Keratinocyte (primary cell): Measurements from ENCODE around the gene IP6K2. TPM values are rescaled to one million over a fixed set of nuclear protein-coding genes. Genes with fewer than 3 reads are reported as not detected.

Source experiments
- DNase-seq: peaks from one replicate; pipeline ENCODE4 v3.0.0-alpha.2; 2011; ENCODE audit warnings: low read depth, missing footprints, low spot score
- FAIRE-seq: peaks from 2 replicates; lab custom pipeline; 2011; peaks lifted over from hg19 to GRCh38; lab: Jason Lieb, UNC
- H2AFZ ChIP-seq: 2 replicates; pipeline ENCODE4 v1.6.0; 2012; ENCODE audit warnings: low read length, control low read depth, inconsistent platforms; ENCODE audit not compliant: control insufficient read depth
- H3K27ac ChIP-seq: 2 replicates; pipeline ENCODE4 v1.5.1; 2011; ENCODE audit warnings: low read length; ENCODE audit not compliant: control insufficient read depth, insufficient read depth
- H3K27me3 ChIP-seq: 3 replicates; pipeline ENCODE4 v1.6.0; 2011; ENCODE audit warnings: low read length; ENCODE audit not compliant: control insufficient read depth, insufficient read depth; ENCODE audit errors: extremely low read depth
- H3K36me3 ChIP-seq, 2 experiments: 2 replicates in 1 of 2; 3 replicates in 1 of 2; pipeline ENCODE4 v1.5.1; 2011; ENCODE audit warnings: low read length in 2 of 2, mild to moderate bottlenecking in 1 of 2; ENCODE audit not compliant: control insufficient read depth in 2 of 2, insufficient read depth in 2 of 2; ENCODE audit errors: extremely low read depth in 1 of 2
- H3K4me1 ChIP-seq: 3 replicates; pipeline ENCODE4 v1.5.1; 2011; ENCODE audit warnings: low read length; ENCODE audit not compliant: control insufficient read depth, insufficient read depth; ENCODE audit errors: extremely low read depth
- H3K4me2 ChIP-seq: 3 replicates; pipeline ENCODE4 v1.6.0; 2011; ENCODE audit warnings: low read depth, low read length; ENCODE audit not compliant: control insufficient read depth, insufficient read depth; ENCODE audit errors: extremely low read depth
- H3K4me3 ChIP-seq, 3 experiments: fragments of 200-600 bp in 1 of 3; sonication (generic) in 1 of 3; 2 replicates in 2 of 3; 3 replicates in 1 of 3; pipeline ENCODE4 v1.5.1; 2011 to 2016; ENCODE audit warnings: low read length in 3 of 3, mild to moderate bottlenecking in 3 of 3, control low read depth in 2 of 3, inconsistent platforms in 1 of 3, low read depth in 1 of 3, mixed read lengths in 1 of 3, mixed run types in 1 of 3, moderate library complexity in 1 of 3; ENCODE audit not compliant: control insufficient read depth in 2 of 3, insufficient read depth in 2 of 3; ENCODE audit errors: extremely low read depth in 1 of 3
- H3K79me2 ChIP-seq: 2 replicates; pipeline ENCODE4 v1.6.0; 2012; ENCODE audit warnings: low read length; ENCODE audit not compliant: control insufficient read depth, insufficient read depth
- H3K9ac ChIP-seq: 3 replicates; pipeline ENCODE4 v1.6.0; 2011; ENCODE audit warnings: low read length; ENCODE audit not compliant: control insufficient read depth, insufficient read depth; ENCODE audit errors: extremely low read depth
- H3K9me1 ChIP-seq: 3 replicates; pipeline ENCODE4 v1.6.0; 2011; ENCODE audit warnings: low read length; ENCODE audit not compliant: control insufficient read depth, insufficient read depth; ENCODE audit errors: extremely low read depth
- H3K9me3 ChIP-seq: 2 replicates; pipeline ENCODE4 v1.5.1; 2012; ENCODE audit warnings: low read depth, low read length; ENCODE audit not compliant: control insufficient read depth
- H4K20me1 ChIP-seq: 3 replicates; pipeline ENCODE4 v1.6.0; 2011; ENCODE audit warnings: low read length; ENCODE audit not compliant: control insufficient read depth, insufficient read depth; ENCODE audit errors: extremely low read depth
- CTCF ChIP-seq, 3 experiments: IDR thresholded peaks in 1 of 3; conservative IDR thresholded peaks in 1 of 3; optimal IDR thresholded peaks in 1 of 3; 2 replicates in 2 of 3; 3 replicates in 1 of 3; pipeline versions ENCODE3 to v1.5.1; 2011; ENCODE audit warnings: low read length in 3 of 3, mild to moderate bottlenecking in 3 of 3, moderate library complexity in 2 of 3, control low read depth in 1 of 3, inconsistent platforms in 1 of 3; ENCODE audit not compliant: insufficient read depth in 2 of 3; ENCODE audit errors: extremely low read depth in 1 of 3
- EZH2 ChIP-seq: IDR thresholded peaks from one replicate; pipeline ENCODE4 v1.6.1; 2012; ENCODE audit warnings: inconsistent platforms, mild to moderate bottlenecking, low read length, moderate library complexity
- dilution Hi-C: fragments of 300-500 bp; cut with MboI; formaldehyde crosslinking; loops from one replicate; pipeline ENCODE4 v1.7.0; 2020; ENCODE audit warnings: low sequenced_read_pairs; ENCODE audit not compliant: extremely low pct_ligation_motif_present
- polyA plus RNA-seq, 5 experiments: library from polyadenylated mRNA; depleted of rRNA in 3 of 5; stranded (reverse) in 3 of 5; stranded (forward) in 1 of 5; unstranded in 1 of 5; fragments of >200 nt; gene quantifications; 1 replicate in 1 of 5; 2 replicates in 3 of 5; 3 replicates in 1 of 5; pipeline versions ENCODE4 v1.2.1 to v1.2.3, GENCODE V29; 2011 to 2012; ENCODE audit warnings: missing spikeins in 2 of 5, low read depth in 1 of 5, low replicate concordance in 1 of 5

The IP6K2 gene
- polyA plus RNA-seq, 1 donor (not counting 4 experiments of a cell fraction or from before 2014, with no cell fraction given), result 110 TPM

GRCh38 chr3:48709051-48709461, 8.0 kb downstream of the IP6K2 start:
- H3K4me2 ChIP-seq, result peak overlapping the region; percentile 82
- H3K9me1 ChIP-seq, result peaks cover 11% of the 10 kb centered on the region
- peak; percentile 58 for DNase-seq
- H3K4me3 ChIP-seq, result peak overlapping the region in 1 of 3 experiments; percentile 36
- peaks cover 28% of the 10 kb centered on the region for H3K4me1 ChIP-seq
- TF ChIP-seq CTCF (optimal IDR thresholded peaks at IDR 0.05 in 1 of 3, IDR thresholded peaks at IDR 0.05 in 1 of 3, conservative IDR thresholded peaks at IDR 0.05 in 1 of 3; ENCODE audit: extremely low read depth in 1 of 3, insufficient read depth in 2 of 3, low read length in 3 of 3) (no peak), EZH2 (no peak)
- H3K36me3 ChIP-seq, result peaks cover 17 to 37% of the 10 kb centered on the region in 2 experiments
- H3K79me2 ChIP-seq, result peaks cover 87% of the 10 kb centered on the region
- H3K27ac ChIP-seq, result peak overlapping the region; percentile 98
- H4K20me1 ChIP-seq, result peaks cover 26% of the 10 kb centered on the region
- FAIRE-seq, result peak; percentile 97
- no peaks in the 10 kb centered on the region for H3K27me3 ChIP-seq
- H2AFZ ChIP-seq, result no peak overlapping the region
- H3K9me3 ChIP-seq, result no peaks in the 10 kb centered on the region
- peak overlapping the region; percentile 74 for H3K9ac ChIP-seq
- dilution Hi-C loops, result no loop called here

GRCh38 chr3:48708481-48708889, 8.5 kb downstream of the IP6K2 start:
- peaks cover 11% of the 10 kb centered on the region for H3K9me1 ChIP-seq
- H3K36me3 ChIP-seq, result peaks cover 17 to 36% of the 10 kb centered on the region in 2 experiments
- no peak for FAIRE-seq
- peak overlapping the region; percentile 74 for H3K9ac ChIP-seq
- H4K20me1 ChIP-seq, result peaks cover 26% of the 10 kb centered on the region
- peak overlapping the region in 1 of 3 experiments; percentile 7 for H3K4me3 ChIP-seq
- peak overlapping the region; percentile 82 for H3K4me2 ChIP-seq
- no peaks in the 10 kb centered on the region for H3K27me3 ChIP-seq
- H2AFZ ChIP-seq, result no peak overlapping the region
- H3K9me3 ChIP-seq, result no peaks in the 10 kb centered on the region
- H3K4me1 ChIP-seq, result peaks cover 27% of the 10 kb centered on the region
- peak overlapping the region; percentile 98 for H3K27ac ChIP-seq
- no peak for TF ChIP-seq CTCF (optimal IDR thresholded peaks at IDR 0.05 in 1 of 3, IDR thresholded peaks at IDR 0.05 in 1 of 3, conservative IDR thresholded peaks at IDR 0.05 in 1 of 3; ENCODE audit: extremely low read depth in 1 of 3, insufficient read depth in 2 of 3, low read length in 3 of 3)
- TF ChIP-seq EZH2, result no peak
- no peak for DNase-seq
- dilution Hi-C loops, result no loop called here
- H3K79me2 ChIP-seq, result peaks cover 87% of the 10 kb centered on the region
